Esophagus muscularis mucosa (tissue), 4 donors: ENCODE results near the gene SLC41A1. TPM values are rescaled to one million over a fixed set of nuclear protein-coding genes. Genes with fewer than 3 reads are reported as not detected.

Experiments used
- DNase-seq: peaks from one replicate; pipeline ENCODE4 v3.0.0-alpha.2; 2017; ENCODE audit errors: extremely low spot score
- H3K27ac ChIP-seq, 4 donors: fragments of 200-600 bp; sonication (generic); replicated peaks in 1 of 4; 1 replicate in 3 of 4; 2 replicates in 1 of 4; pipeline ENCODE4 v1.5.1; 2016 to 2019; ENCODE audit warnings: mild to moderate bottlenecking in 1 of 4
- H3K27me3 ChIP-seq, 4 donors: fragments of 200-600 bp; sonication (generic); one replicate each; pipeline versions ENCODE4 v1.5.1 to v1.6.0; 2016 to 2019
- H3K36me3 ChIP-seq, 4 donors: fragments of 200-600 bp; sonication (generic); one replicate each; pipeline ENCODE4 v1.5.1; 2016 to 2019
- H3K4me1 ChIP-seq, 4 donors: fragments of 200-600 bp; sonication (generic); one replicate each; pipeline ENCODE4 v1.5.1; 2016 to 2019
- H3K4me3 ChIP-seq, 4 donors: fragments of 200-600 bp; sonication (generic); 1 replicate in 2 of 4; 2 replicates in 2 of 4; pipeline ENCODE4 v1.5.1; 2016 to 2019; ENCODE audit warnings: mild to moderate bottlenecking in 4 of 4, moderate library complexity in 1 of 4
- H3K9me3 ChIP-seq, 4 donors: fragments of 200-600 bp; sonication (generic); 1 replicate in 3 of 4; 2 replicates in 1 of 4; pipeline ENCODE4 v1.5.1; 2016 to 2019
- CTCF ChIP-seq, 3 experiments: fragments of 200-600 bp in 2 of 3; fragments of 450-650 bp in 1 of 3; sonication (generic) in 2 of 3; IDR thresholded peaks; one replicate each; pipeline ENCODE4 v1.5.1; 2017 to 2019; ENCODE audit warnings: antibody characterized with exemption in 3 of 3, mild to moderate bottlenecking in 2 of 3, moderate library complexity in 1 of 3
- EP300 ChIP-seq: sonication (generic); formaldehyde crosslinking; IDR thresholded peaks from one replicate; pipeline ENCODE4 v1.6.1; 2017; ENCODE audit warnings: antibody characterized with exemption
- POLR2A ChIP-seq: fragments of 450-650 bp; IDR thresholded peaks from one replicate; pipeline ENCODE4 v1.6.1; 2017; ENCODE audit warnings: antibody characterized with exemption, moderate library complexity, mild to moderate bottlenecking, low read depth
- POLR2AphosphoS5 ChIP-seq, 2 donors: sonication (generic); formaldehyde crosslinking; IDR thresholded peaks; one replicate each; pipeline ENCODE4 v1.6.1; 2017; ENCODE audit warnings: antibody characterized with exemption in 2 of 2
- WGBS: methylation state at CpG from one replicate; pipeline ENCODE4 v1.1.5; 2018; 5-methylcytosine and 5-hydroxymethylcytosine counted together
- intact Hi-C: fragments of 100-400 bp; cut with DNase I; formaldehyde crosslinking; loops from one replicate; pipeline ENCODE4 v1.15.1; 2023
- total RNA-seq, 4 donors: library from RNA; depleted of rRNA; stranded (reverse); fragments of >200 nt; gene quantifications; one replicate each; pipeline versions ENCODE4 v1.1.0 to v1.2.1, GENCODE V29; 2016

Gene SLC41A1
- total RNA-seq, 4 donors from 2014 or later = 22.4 to 37.1 (median 30.6) TPM

- Histone ChIP-seq H3K27me3 (no peaks in the 10 kb centered on the region), H3K4me1 (peaks cover 70 to 82% (median 77%) of the 10 kb centered on the region in 4 donors), H3K4me3 (no peak overlapping the region), H3K36me3 (peaks cover 0 to 42% (median 19%) of the 10 kb centered on the region in 4 donors), H3K9me3 (no peaks in the 10 kb centered on the region), H3K27ac (no peak overlapping the region)
- intact Hi-C loops = no loop called here
- TF ChIP-seq POLR2AphosphoS5 (IDR thresholded peaks at IDR 0.05) (no peak), CTCF (IDR thresholded peaks at IDR 0.05) (no peak), POLR2A (no peak), EP300 (no peak)
- DNase-seq = no peak
- 70% methylated on average over 5 of the region's 5 CpGs for WGBS
These were observed 7.8 kb downstream of the SLC41A1 start for GRCh38 chr1:205805082-205805711.

GRCh38 chr1:205804605-205805004, 8.4 kb downstream of the SLC41A1 start:
- H3K9me3 ChIP-seq = no peaks in the 10 kb centered on the region
- no peaks in the 10 kb centered on the region for H3K27me3 ChIP-seq
- H3K36me3 ChIP-seq = peaks cover 0 to 42% (median 19%) of the 10 kb centered on the region in 4 donors
- intact Hi-C loops = no loop called here
- no peak overlapping the region for H3K27ac ChIP-seq
- WGBS = 100% methylated on average over 1 of the region's 2 CpGs
- H3K4me1 ChIP-seq = peaks cover 65 to 77% (median 71%) of the 10 kb centered on the region in 4 donors
- H3K4me3 ChIP-seq = no peak overlapping the region
- DNase-seq = no peak
- no peak for TF ChIP-seq EP300

GRCh38 chr1:205803986-205804385, 9.0 kb downstream of the SLC41A1 start:
- no peaks in the 10 kb centered on the region for H3K9me3 ChIP-seq
- WGBS = 80% methylated on average over 3 of the region's 4 CpGs
- H3K27me3 ChIP-seq = no peaks in the 10 kb centered on the region
- intact Hi-C loops = no loop called here
- peaks cover 58 to 71% (median 65%) of the 10 kb centered on the region in 4 donors for H3K4me1 ChIP-seq
- no peak for DNase-seq
- peaks cover 5 to 44% (median 24%) of the 10 kb centered on the region in 4 donors for H3K36me3 ChIP-seq
- no peak for TF ChIP-seq CTCF (IDR thresholded peaks at IDR 0.05)
- no peak for TF ChIP-seq POLR2A
- TF ChIP-seq EP300 = no peak
- TF ChIP-seq POLR2AphosphoS5 (IDR thresholded peaks at IDR 0.05) = no peak
- H3K4me3 ChIP-seq = no peak overlapping the region
- no peak overlapping the region for H3K27ac ChIP-seq

- no peak for DNase-seq
- H3K9me3 ChIP-seq = no peaks in the 10 kb centered on the region
- H3K4me3 ChIP-seq = no peak overlapping the region
- intact Hi-C loops = no loop called here
- H3K36me3 ChIP-seq = peaks cover 14 to 58% (median 40%) of the 10 kb centered on the region in 4 donors
- WGBS = 74% methylated on average over 6 of the region's 8 CpGs
- H3K27ac ChIP-seq = peak overlapping the region in 1 of 4 donors; percentile 34
- H3K27me3 ChIP-seq = no peaks in the 10 kb centered on the region
- TF ChIP-seq EP300 = no peak
- TF ChIP-seq POLR2A = no peak
- TF ChIP-seq POLR2AphosphoS5 (IDR thresholded peaks at IDR 0.05) = no peak
- no peak for TF ChIP-seq CTCF (IDR thresholded peaks at IDR 0.05)
- H3K4me1 ChIP-seq = peaks cover 42 to 57% (median 49%) of the 10 kb centered on the region in 4 donors
These were observed 10.9 kb downstream of the SLC41A1 start for GRCh38 chr1:205802060-205802459.

GRCh38 chr1:205800981-205801703, 11.9 kb downstream of the SLC41A1 start:
- peaks cover 33 to 48% (median 42%) of the 10 kb centered on the region in 4 donors for H3K4me1 ChIP-seq
- H3K9me3 ChIP-seq = no peaks in the 10 kb centered on the region
- H3K27ac ChIP-seq = peak overlapping the region in 1 of 4 donors; percentile 34
- no peaks in the 10 kb centered on the region for H3K27me3 ChIP-seq
- WGBS = 58% methylated on average over 7 of the region's 7 CpGs
- intact Hi-C loops = no loop called here
- H3K36me3 ChIP-seq = peaks cover 23 to 65% (median 48%) of the 10 kb centered on the region in 4 donors
- no peak for DNase-seq
- H3K4me3 ChIP-seq = no peak overlapping the region
- TF ChIP-seq CTCF (IDR thresholded peaks at IDR 0.05) (no peak), POLR2AphosphoS5 (IDR thresholded peaks at IDR 0.05) (no peak), EP300 (no peak), POLR2A (no peak)
